Body of pancreas (tissue), 4 donors: ENCODE data around the gene HMOX2. TPM values are rescaled to one million over a fixed set of nuclear protein-coding genes. Genes with fewer than 3 reads are reported as not detected.

Source experiments
- ATAC-seq: fragments of 150-250 bp; one replicate; pipeline ENCODE4 v1.9.1; 2016
- DNase-seq, 4 donors: peaks; one replicate each; pipeline ENCODE4 v3.0.0-alpha.2; 2019
- H3K27ac ChIP-seq, 4 donors: fragments of 200-600 bp; sonication (generic); 1 replicate in 3 of 4; 2 replicates in 1 of 4; pipeline versions ENCODE4 v1.5.1 to v1.6.1; 2016 to 2019; ENCODE audit warnings: mild to moderate bottlenecking in 1 of 4, mixed read lengths in 1 of 4, moderate library complexity in 1 of 4
- H3K27me3 ChIP-seq, 2 donors: fragments of 200-600 bp; sonication (generic); one replicate each; pipeline ENCODE4 v1.6.0; 2016; ENCODE audit warnings: mild to moderate bottlenecking in 1 of 2
- H3K36me3 ChIP-seq, 2 donors: fragments of 200-600 bp; sonication (generic); replicated peaks in 1 of 2; 2 replicates each; pipeline ENCODE4 v1.5.1; 2016; ENCODE audit warnings: low read depth in 2 of 2; ENCODE audit not compliant: insufficient read depth in 1 of 2
- H3K4me1 ChIP-seq: fragments of 200-600 bp; sonication (generic); one replicate; pipeline ENCODE4 v1.6.0; 2016
- H3K4me3 ChIP-seq, 2 donors: fragments of 200-600 bp; sonication (generic); 1 replicate in 1 of 2; 2 replicates in 1 of 2; pipeline ENCODE4 v1.5.1; 2016 to 2019
- H3K9me3 ChIP-seq, 3 donors: fragments of 200-600 bp; sonication (generic); 1 replicate in 2 of 3; 2 replicates in 1 of 3; pipeline ENCODE4 v1.5.1; 2016
- CTCF ChIP-seq, 7 experiments: fragments of 450-650 bp in 4 of 7; fragments of 200-600 bp in 3 of 7; sonication (generic) in 3 of 7; IDR thresholded peaks; one replicate each; pipeline ENCODE4 v1.5.1; 2016 to 2019; ENCODE audit warnings: antibody characterized with exemption in 7 of 7
- POLR2A ChIP-seq, 3 donors: fragments of 450-650 bp; IDR thresholded peaks; one replicate each; pipeline ENCODE4 v1.6.1; 2016; ENCODE audit warnings: antibody characterized with exemption in 3 of 3, mild to moderate bottlenecking in 2 of 3
- WGBS, 2 donors: methylation state at CpG; one replicate each; pipeline ENCODE4 v1.1.5; 2017; 5-methylcytosine and 5-hydroxymethylcytosine counted together
- intact Hi-C: fragments of 100-400 bp; cut with DNase I; formaldehyde crosslinking; loops from one replicate; pipeline ENCODE4 v1.15.1; 2023
- total RNA-seq, 2 donors: library from RNA; depleted of rRNA; stranded (reverse); fragments of >200 nt; gene quantifications; one replicate each; pipeline ENCODE4 v1.1.0, GENCODE V29; 2016

The HMOX2 gene
- total RNA-seq, 2 donors from 2014 or later: 18.4 to 115 TPM

DNA sequence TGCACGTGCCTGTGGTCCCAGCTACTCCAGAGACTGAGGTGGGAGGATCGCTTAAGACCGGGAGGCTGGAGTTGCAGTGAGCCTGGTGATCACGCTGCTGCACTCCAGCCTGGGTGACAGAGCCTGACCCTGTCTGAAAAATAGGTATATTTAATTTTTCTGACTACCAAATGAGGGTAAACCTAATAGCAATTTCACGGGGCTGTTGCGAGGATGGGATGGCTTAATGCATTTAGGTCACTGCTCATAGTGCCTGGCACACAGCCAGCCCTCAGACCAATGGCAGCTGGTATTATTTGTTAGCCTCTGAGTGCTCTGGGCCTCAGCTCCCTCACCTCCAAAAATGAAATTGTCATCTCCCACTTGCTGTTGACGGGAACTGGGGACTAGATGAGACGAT is 68.3 kb downstream of the HMOX2 start:
- TF ChIP-seq POLR2A (IDR thresholded peaks at IDR 0.05) (no peak), CTCF (IDR thresholded peaks at IDR 0.05) (no peak)
- no peak overlapping the region for H3K27ac ChIP-seq
- H3K36me3 ChIP-seq: no peaks in the 10 kb centered on the region
- H3K4me3 ChIP-seq: no peak overlapping the region
- peaks cover 5% of the 10 kb centered on the region for H3K4me1 ChIP-seq
- ATAC-seq (no peak), DNase-seq (peak in 2 of 4 donors; percentile 36 to 50)
- peaks cover 0 to 9% (median 0%) of the 10 kb centered on the region in 3 donors for H3K9me3 ChIP-seq
- intact Hi-C loops: no loop called here
- 80 to 84% methylated on average over 8 of the region's 8 CpGs for WGBS, 2 donors
- H3K27me3 ChIP-seq: no peaks in the 10 kb centered on the region

DNA sequence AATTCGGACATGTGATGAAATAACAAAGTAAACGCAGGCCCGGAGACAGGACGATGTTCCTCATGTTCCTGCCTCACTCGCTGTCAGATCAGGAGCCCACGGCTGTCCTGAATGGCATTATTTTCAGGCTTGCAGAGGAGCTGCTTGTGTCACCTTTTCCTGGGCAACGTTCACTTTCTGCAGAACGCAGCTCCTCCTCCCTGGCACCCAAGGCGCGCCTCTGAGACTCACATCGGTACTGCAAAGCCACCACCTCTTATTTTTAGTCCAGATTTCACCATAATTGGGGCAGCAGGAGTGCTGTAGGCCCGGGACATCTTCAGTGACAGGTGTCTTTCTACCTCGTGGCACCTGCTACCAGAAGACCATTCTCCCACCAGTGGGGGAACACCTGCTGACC is 71.9 kb downstream of the HMOX2 start:
- ATAC-seq (no peak), DNase-seq (no peak)
- no peaks in the 10 kb centered on the region for H3K9me3 ChIP-seq
- no peaks in the 10 kb centered on the region for H3K36me3 ChIP-seq
- H3K27me3 ChIP-seq: no peaks in the 10 kb centered on the region
- no peak overlapping the region for H3K4me3 ChIP-seq
- TF ChIP-seq CTCF (IDR thresholded peaks at IDR 0.05) (no peak), POLR2A (IDR thresholded peaks at IDR 0.05) (no peak)
- 56 to 67% methylated on average over 13 of the region's 13 CpGs for WGBS, 2 donors
- peaks cover 5% of the 10 kb centered on the region for H3K4me1 ChIP-seq
- no peak overlapping the region for H3K27ac ChIP-seq
- intact Hi-C loops: no loop called here

- DNase-seq: no peak
- Histone ChIP-seq H3K27ac (no peak overlapping the region), H3K36me3 (no peaks in the 10 kb centered on the region), H3K4me1 (peaks cover 5% of the 10 kb centered on the region), H3K9me3 (no peaks in the 10 kb centered on the region), H3K4me3 (no peak overlapping the region), H3K27me3 (no peaks in the 10 kb centered on the region)
- no peak for ATAC-seq
- 34 to 40% methylated on average over 2 to 4 of the region's 4 CpGs for WGBS, 2 donors
- no peak for TF ChIP-seq CTCF (IDR thresholded peaks at IDR 0.05)
- no peak for TF ChIP-seq POLR2A (IDR thresholded peaks at IDR 0.05)
- intact Hi-C loops: loop anchor here (5.0 kb wide), 1 partner anchor 38 kb away; no protein-coding TSS in a partner anchor
These were observed 74.4 kb downstream of the HMOX2 start for GRCh38 chr16:4550591-4550990.

DNA sequence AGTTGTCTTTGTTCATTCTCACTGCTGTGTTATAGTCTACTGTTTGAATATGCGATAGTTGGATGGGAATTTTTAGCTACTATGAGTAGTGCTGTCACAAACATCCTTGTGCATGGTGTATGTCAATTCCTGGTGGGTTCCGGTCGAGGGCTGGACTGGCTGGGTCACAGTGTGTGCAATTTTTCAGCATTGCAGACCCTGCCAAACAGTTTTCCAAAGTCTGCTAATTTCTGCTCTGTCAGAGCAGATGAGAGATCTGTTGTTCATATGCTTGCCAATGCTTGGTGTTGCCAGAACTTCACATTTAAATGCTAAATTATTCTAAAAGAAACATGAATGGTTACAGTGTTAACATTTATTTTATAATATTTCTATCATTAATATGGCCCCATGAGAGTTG is 76.3 kb downstream of the HMOX2 start:
- TF ChIP-seq POLR2A (IDR thresholded peaks at IDR 0.05) (no peak), CTCF (IDR thresholded peaks at IDR 0.05) (no peak)
- 62 to 77% methylated on average over 3 of the region's 3 CpGs for WGBS, 2 donors
- Histone ChIP-seq H3K27ac (no peak overlapping the region), H3K4me3 (no peak overlapping the region), H3K4me1 (peaks cover 5% of the 10 kb centered on the region), H3K36me3 (no peaks in the 10 kb centered on the region), H3K9me3 (no peaks in the 10 kb centered on the region), H3K27me3 (no peaks in the 10 kb centered on the region)
- DNase-seq (peak in 1 of 4 donors; percentile 17), ATAC-seq (no peak)
- intact Hi-C loops: loop anchor here (5.0 kb wide), 1 partner anchor 40 kb away; no protein-coding TSS in a partner anchor

GRCh38 chr16:4556112-4556511 is 79.9 kb downstream of the HMOX2 start, which contains the start of gene C16orf96:
Gene C16orf96, plus strand, starts transcription at chr16:4556340. Its CDS starts 150 bp downstream, at chr16:4556490.
- H3K4me1 ChIP-seq: no peaks in the 10 kb centered on the region
- H3K27ac ChIP-seq: no peak within 1 kb of the TSS
- no peaks in the 10 kb centered on the region for H3K27me3 ChIP-seq
- no peak for ATAC-seq
- 81 to 88% methylated on average over 2 to 4 of the region's 4 CpGs for WGBS, 2 donors
- no peak for TF ChIP-seq POLR2A (IDR thresholded peaks at IDR 0.05)
- TF ChIP-seq CTCF (IDR thresholded peaks at IDR 0.05): no peak
- intact Hi-C loops: no loop called here
- DNase-seq: no peak
- H3K36me3 ChIP-seq: no peaks in the 10 kb centered on the region
- H3K9me3 ChIP-seq: no peaks in the 10 kb centered on the region
- no peak within 1 kb of the TSS for H3K4me3 ChIP-seq
